Endodermal cell (in vitro differentiated cells): Measurements from ENCODE around the gene PTPRT. TPM values are rescaled to one million over a fixed set of nuclear protein-coding genes. Genes with fewer than 3 reads are reported as not detected.

Source experiments
- DNase-seq: peaks from one replicate; pipeline ENCODE4 v3.0.0-alpha.2; 2017
- H3K27ac ChIP-seq: 2 replicates; pipeline ENCODE4 v1.5.1; 2013; ENCODE audit warnings: mild to moderate bottlenecking, low read depth, low read length, moderate library complexity
- H3K27me3 ChIP-seq: 2 replicates; pipeline ENCODE4 v1.6.1; 2013; ENCODE audit warnings: mild to moderate bottlenecking, low read length, moderate library complexity; ENCODE audit not compliant: insufficient read depth, control insufficient read depth, poor library complexity, severe bottlenecking
- H3K36me3 ChIP-seq: 2 replicates; pipeline ENCODE4 v1.7.0; 2013; ENCODE audit warnings: mild to moderate bottlenecking, low read length, moderate library complexity; ENCODE audit not compliant: control insufficient read depth, insufficient read depth
- H3K4me1 ChIP-seq: one replicate; pipeline ENCODE4 v1.7.0; 2013; ENCODE audit warnings: low read length; ENCODE audit not compliant: control insufficient read depth, insufficient read depth
- H3K4me3 ChIP-seq: 2 replicates; pipeline ENCODE4 v1.5.1; 2013; ENCODE audit warnings: mild to moderate bottlenecking, low read length, moderate library complexity
- H3K9ac ChIP-seq: 2 replicates; pipeline ENCODE4 v1.6.1; 2013; ENCODE audit warnings: mild to moderate bottlenecking, low read length, moderate library complexity; ENCODE audit not compliant: poor library complexity, severe bottlenecking; ENCODE audit errors: extremely low read depth
- H3K9me3 ChIP-seq: 2 replicates; pipeline ENCODE4 v1.6.1; 2013; ENCODE audit warnings: mild to moderate bottlenecking, low read length, moderate library complexity; ENCODE audit not compliant: control insufficient read depth
- H3K27ac Mint-ChIP-seq: 2 replicates; pipeline ENCODE4 v1.8.0; 2020; ENCODE audit warnings: mixed read lengths
- H3K27me3 Mint-ChIP-seq: 2 replicates; pipeline ENCODE4 v1.8.0; 2021; ENCODE audit warnings: mild to moderate bottlenecking, mixed read lengths; ENCODE audit not compliant: insufficient read depth
- H3K36me3 Mint-ChIP-seq: 2 replicates; pipeline ENCODE4 v1.8.0; 2020; ENCODE audit warnings: low read depth, mixed read lengths
- H3K4me1 Mint-ChIP-seq: 2 replicates; pipeline ENCODE4 v1.8.0; 2020; ENCODE audit warnings: mixed read lengths
- H3K4me3 Mint-ChIP-seq: 2 replicates; pipeline ENCODE4 v1.8.0; 2020; ENCODE audit warnings: mild to moderate bottlenecking, moderate library complexity, mixed read lengths
- H3K9me3 Mint-ChIP-seq: 2 replicates; pipeline ENCODE4 v1.8.0; 2020; ENCODE audit warnings: mild to moderate bottlenecking, mixed read lengths
- WGBS, 2 experiments: methylation state at CpG; one replicate each; pipeline versions ENCODE4 v1.1.5 to v1.1.7; 2013; ENCODE audit warnings: missing lambda C conversion rate in 2 of 2, mixed read lengths in 1 of 2; ENCODE audit not compliant: insufficient coverage in 1 of 2, insufficient read length in 1 of 2; 5-methylcytosine and 5-hydroxymethylcytosine counted together
- total RNA-seq, 2 donors: library from RNA; stranded (reverse); fragmentation: NEBNext Ultra II Directional in 1 of 2; extraction: Animal tissue kit (Norgen Biotek cat#: 25700) in 1 of 2; gene quantifications; 2 replicates in 1 of 2; 3 replicates in 1 of 2; pipeline ENCODE4 v1.2.1, GENCODE V29; 2021
- TF ChIP-seq, protein P1 (sequence below): fragments of 200-600 bp; sonication (generic); conservative IDR thresholded peaks from 2 replicates; pipeline ENCODE4 v1.5.0; 2021; ENCODE audit warnings: antibody characterized with exemption, mild to moderate bottlenecking

The PTPRT gene
- total RNA-seq, 2 donors from 2014 or later, result 2.3 to 2.7 TPM

DNA sequence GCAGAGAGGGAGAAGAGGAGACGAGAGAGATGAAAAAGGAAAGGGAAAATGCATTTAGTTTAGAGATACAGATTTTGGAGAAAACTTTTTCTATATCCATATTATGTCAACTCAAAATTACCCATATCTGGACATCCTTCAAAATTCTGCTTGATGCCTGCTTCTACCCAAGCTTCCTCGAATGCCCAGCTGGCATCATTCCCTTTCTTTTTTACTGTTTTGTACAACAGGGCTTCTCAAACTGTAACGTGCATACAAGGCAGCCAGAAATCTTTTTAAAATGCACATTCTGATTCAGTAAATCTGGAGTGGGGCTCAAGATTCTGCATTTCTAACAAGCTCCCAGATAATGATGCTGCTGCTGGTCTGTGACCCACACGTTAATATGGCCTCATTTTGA is 1108.8 kb downstream of the PTPRT start:
- no peak overlapping the region for H3K4me3 ChIP-seq
- H3K4me1 ChIP-seq, result no peaks in the 10 kb centered on the region
- Mint-ChIP-seq H3K36me3 (no peaks in the 10 kb centered on the region), H3K27ac (no peak overlapping the region), H3K9me3 (no peaks in the 10 kb centered on the region), H3K4me3 (no peak overlapping the region), H3K27me3 (no peaks in the 10 kb centered on the region), H3K4me1 (no peaks in the 10 kb centered on the region)
- no peak for DNase-seq
- 84 to 94% methylated on average over 3 of the region's 4 CpGs for WGBS, 2 experiments
- H3K9me3 ChIP-seq, result no peaks in the 10 kb centered on the region
- TF ChIP-seq, protein P1, sequence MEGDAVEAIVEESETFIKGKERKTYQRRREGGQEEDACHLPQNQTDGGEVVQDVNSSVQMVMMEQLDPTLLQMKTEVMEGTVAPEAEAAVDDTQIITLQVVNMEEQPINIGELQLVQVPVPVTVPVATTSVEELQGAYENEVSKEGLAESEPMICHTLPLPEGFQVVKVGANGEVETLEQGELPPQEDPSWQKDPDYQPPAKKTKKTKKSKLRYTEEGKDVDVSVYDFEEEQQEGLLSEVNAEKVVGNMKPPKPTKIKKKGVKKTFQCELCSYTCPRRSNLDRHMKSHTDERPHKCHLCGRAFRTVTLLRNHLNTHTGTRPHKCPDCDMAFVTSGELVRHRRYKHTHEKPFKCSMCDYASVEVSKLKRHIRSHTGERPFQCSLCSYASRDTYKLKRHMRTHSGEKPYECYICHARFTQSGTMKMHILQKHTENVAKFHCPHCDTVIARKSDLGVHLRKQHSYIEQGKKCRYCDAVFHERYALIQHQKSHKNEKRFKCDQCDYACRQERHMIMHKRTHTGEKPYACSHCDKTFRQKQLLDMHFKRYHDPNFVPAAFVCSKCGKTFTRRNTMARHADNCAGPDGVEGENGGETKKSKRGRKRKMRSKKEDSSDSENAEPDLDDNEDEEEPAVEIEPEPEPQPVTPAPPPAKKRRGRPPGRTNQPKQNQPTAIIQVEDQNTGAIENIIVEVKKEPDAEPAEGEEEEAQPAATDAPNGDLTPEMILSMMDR, result no peak
- H3K27me3 ChIP-seq, result no peaks in the 10 kb centered on the region
- no peak overlapping the region for H3K9ac ChIP-seq
- no peak overlapping the region for H3K27ac ChIP-seq
- no peaks in the 10 kb centered on the region for H3K36me3 ChIP-seq

DNA sequence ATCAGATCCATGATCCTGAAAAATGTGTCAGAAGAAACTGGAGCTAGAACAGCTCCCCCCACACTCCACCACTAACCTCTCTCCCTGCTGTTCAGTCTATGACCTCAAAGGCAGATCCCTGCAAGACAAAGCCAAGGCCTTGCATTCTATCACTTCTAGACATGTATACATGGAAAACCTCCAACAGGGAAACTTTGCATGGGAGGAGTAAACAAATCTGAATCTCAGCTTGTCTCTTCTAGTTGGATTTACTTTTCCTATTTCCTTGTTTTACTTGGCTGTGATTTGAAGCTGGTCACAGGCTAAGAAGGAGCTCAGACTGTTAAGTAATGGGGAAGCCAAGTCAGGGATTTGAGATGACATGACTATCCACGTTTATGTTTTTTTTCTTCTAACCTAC is 1114.8 kb downstream of the PTPRT start:
- no peaks in the 10 kb centered on the region for H3K36me3 Mint-ChIP-seq
- no peaks in the 10 kb centered on the region for H3K4me1 ChIP-seq
- H3K27me3 ChIP-seq, result no peaks in the 10 kb centered on the region
- no peak overlapping the region for H3K9ac ChIP-seq
- WGBS, 2 experiments, result 59 to 83% methylated on average over 1 of the region's 1 CpG
- H3K27me3 Mint-ChIP-seq, result no peaks in the 10 kb centered on the region
- no peak overlapping the region for H3K27ac ChIP-seq
- H3K4me3 ChIP-seq, result no peak overlapping the region
- H3K9me3 ChIP-seq, result no peaks in the 10 kb centered on the region
- H3K9me3 Mint-ChIP-seq, result no peaks in the 10 kb centered on the region
- TF ChIP-seq, protein P1, result no peak
- H3K27ac Mint-ChIP-seq, result no peak overlapping the region
- H3K36me3 ChIP-seq, result no peaks in the 10 kb centered on the region
- no peak overlapping the region for H3K4me3 Mint-ChIP-seq
- no peaks in the 10 kb centered on the region for H3K4me1 Mint-ChIP-seq
- DNase-seq, result no peak

- Mint-ChIP-seq H3K27ac (no peak overlapping the region), H3K9me3 (no peaks in the 10 kb centered on the region), H3K4me3 (no peak overlapping the region), H3K36me3 (no peaks in the 10 kb centered on the region), H3K27me3 (no peaks in the 10 kb centered on the region), H3K4me1 (no peaks in the 10 kb centered on the region)
- WGBS, 2 experiments, result 60 to 74% methylated on average over 1 to 3 of the region's 3 CpGs
- Histone ChIP-seq H3K27me3 (no peaks in the 10 kb centered on the region), H3K9me3 (no peaks in the 10 kb centered on the region), H3K27ac (no peak overlapping the region), H3K4me1 (no peaks in the 10 kb centered on the region), H3K9ac (no peak overlapping the region), H3K36me3 (no peaks in the 10 kb centered on the region), H3K4me3 (no peak overlapping the region)
- TF ChIP-seq, protein P1, result no peak
- no peak for DNase-seq
Measured at GRCh38 chr20:42067596-42067995, 1122.1 kb downstream of the PTPRT start.
